GM13976 (cell line): ENCODE measurements around the gene TTBK2.
A peak's percentile ranks its signal among the peaks of the same experiment; 100 is the strongest.

Experiments
- DNase-seq: peaks from one replicate; pipeline ENCODE4 v3.0.0; 2012; ENCODE audit warnings: low spot score
- in situ Hi-C: fragments of 300-500 bp; cut with MboI; formaldehyde crosslinking; loops from one replicate; pipeline ENCODE4 v1.12.0; 2022; ENCODE audit warnings: low sequenced_read_pairs, mixed read lengths, inconsistent platforms; ENCODE audit not compliant: unreplicated experiment
- TF ChIP-seq, protein P1 (sequence below): IDR thresholded peaks from 2 replicates; pipeline ENCODE4 v1.5.1; 2012; ENCODE audit warnings: borderline replicate concordance, mild to moderate bottlenecking; ENCODE audit not compliant: insufficient read depth; ENCODE audit errors: extremely low read depth, missing control alignments, control extremely low read depth

Gene TTBK2

DNA sequence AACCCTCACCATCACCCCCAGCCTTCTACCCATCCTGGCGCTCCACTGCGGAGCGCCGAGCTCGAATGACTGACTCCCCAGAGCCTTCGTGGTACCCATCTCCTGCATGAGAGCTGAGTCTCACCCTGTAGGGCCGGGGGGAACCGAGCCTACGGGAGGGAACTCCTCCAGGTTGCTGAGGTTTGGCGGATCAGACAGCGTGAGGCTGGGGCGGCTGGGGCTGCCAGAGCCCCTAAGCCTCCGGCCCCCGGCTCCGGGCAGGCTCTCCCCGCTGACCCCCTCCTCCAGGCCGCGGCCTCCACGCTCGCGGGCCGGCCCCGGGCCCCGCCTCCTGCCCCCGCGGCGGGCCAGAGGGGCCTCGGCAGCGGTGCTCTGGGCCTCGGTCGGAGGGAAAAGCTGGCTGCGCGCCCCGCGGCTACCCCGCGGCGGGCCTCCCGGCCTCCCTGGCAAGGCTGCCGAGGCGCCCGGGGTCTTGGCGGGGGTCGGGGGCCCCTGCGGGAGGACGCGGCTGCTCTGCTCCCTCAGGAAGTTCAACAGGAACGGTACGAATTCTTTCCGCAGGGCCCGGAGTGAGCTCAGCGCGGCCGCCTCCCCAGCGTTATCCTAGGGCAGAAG is 184.3 kb downstream of the TTBK2 start:
- in situ Hi-C loops: no loop called here
- TF ChIP-seq, protein P1, sequence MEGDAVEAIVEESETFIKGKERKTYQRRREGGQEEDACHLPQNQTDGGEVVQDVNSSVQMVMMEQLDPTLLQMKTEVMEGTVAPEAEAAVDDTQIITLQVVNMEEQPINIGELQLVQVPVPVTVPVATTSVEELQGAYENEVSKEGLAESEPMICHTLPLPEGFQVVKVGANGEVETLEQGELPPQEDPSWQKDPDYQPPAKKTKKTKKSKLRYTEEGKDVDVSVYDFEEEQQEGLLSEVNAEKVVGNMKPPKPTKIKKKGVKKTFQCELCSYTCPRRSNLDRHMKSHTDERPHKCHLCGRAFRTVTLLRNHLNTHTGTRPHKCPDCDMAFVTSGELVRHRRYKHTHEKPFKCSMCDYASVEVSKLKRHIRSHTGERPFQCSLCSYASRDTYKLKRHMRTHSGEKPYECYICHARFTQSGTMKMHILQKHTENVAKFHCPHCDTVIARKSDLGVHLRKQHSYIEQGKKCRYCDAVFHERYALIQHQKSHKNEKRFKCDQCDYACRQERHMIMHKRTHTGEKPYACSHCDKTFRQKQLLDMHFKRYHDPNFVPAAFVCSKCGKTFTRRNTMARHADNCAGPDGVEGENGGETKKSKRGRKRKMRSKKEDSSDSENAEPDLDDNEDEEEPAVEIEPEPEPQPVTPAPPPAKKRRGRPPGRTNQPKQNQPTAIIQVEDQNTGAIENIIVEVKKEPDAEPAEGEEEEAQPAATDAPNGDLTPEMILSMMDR: no peak
- peak; percentile 73 for DNase-seq

DNA sequence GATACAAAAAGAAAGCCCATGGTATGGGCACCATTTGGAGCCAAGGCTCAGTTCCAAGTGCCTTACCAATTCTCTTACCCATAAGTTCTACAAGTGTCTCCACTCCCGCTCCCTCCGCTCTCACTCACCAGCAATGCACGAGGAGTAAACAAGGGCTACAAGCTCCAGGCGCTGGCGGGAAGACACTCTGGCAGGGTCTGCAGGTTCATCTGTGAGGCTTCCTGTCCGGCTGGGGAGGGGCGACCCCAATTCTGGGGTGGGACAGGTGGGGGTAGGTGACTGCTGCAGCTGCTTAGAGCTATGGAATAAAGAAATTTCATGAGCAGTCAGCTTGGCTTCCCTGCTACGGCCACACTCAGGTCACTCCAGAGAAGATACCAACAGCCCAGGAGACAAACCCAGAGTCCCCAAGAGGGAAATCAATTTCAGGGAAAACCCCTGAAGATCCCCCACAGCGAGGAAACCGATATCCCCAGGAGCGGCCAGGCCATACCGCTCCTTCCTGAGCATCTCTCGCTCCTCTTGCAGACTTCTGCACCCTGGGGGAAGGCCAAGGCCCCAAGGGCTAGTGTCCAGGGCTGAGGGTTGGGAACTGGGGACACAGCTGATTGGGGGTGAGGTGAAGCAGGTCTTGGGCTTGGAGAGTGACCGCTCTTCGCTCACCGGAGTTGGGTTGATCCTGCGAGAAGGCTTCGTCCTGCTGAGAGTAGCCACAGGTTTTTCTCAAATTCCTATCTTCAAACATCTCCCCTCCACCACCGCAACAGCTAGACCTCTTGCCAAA is 185.0 kb downstream of the TTBK2 start:
- in situ Hi-C loops: no loop called here
- TF ChIP-seq, protein P1: no peak
- peak; percentile 27 for DNase-seq

DNA sequence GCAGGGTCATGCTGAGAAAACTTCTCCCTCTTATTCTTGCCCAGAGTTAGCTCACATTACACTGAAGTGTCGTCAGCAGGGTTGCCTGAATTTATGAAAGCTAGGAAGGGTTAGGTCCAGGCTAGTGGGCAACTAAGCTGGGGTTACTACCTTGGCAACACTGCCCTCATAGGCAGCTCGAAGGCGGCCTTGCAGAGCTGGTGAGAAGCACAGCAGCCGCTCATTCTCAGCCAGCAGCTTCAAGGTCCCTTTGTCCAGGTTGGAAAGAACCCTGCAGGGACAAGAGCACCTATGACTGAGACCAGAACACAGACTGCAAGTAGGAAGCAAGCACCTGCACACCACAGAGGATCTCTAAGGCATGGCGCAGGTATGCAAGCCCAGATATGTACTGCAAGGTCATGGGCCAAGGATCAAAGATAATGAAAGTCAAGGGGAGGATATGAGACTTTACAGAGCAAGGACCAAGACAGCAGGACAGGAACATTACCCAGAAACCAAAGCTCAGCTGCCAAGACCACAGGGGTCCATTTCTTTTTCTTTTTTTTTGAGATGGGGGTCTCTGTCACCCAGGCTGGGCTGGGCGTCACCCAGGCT is 186.4 kb downstream of the TTBK2 start:
- TF ChIP-seq, protein P1: no peak
- peak; percentile 55 for DNase-seq
- in situ Hi-C loops: no loop called here

DNA sequence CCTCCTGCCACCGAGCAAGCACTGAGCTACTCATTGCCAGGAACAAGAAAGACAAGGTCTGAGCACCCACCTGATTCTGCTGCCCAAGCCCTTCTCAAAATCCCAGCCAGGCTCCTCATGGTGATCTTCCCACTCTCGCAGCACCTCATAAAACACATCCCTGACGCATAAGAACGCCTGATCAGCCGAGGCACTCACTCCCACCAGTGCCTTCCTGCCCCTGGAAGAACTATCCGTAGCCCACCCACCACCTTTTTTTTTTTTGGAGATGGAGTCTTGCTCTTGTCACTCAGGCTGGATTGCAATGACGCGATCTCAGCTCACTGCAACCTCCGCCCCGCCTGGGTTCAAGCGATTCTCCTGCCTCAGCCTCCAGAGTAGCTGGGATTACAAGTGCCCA is 187.6 kb downstream of the TTBK2 start:
- DNase-seq: no peak
- TF ChIP-seq, protein P1: no peak
- in situ Hi-C loops: no loop called here

DNA sequence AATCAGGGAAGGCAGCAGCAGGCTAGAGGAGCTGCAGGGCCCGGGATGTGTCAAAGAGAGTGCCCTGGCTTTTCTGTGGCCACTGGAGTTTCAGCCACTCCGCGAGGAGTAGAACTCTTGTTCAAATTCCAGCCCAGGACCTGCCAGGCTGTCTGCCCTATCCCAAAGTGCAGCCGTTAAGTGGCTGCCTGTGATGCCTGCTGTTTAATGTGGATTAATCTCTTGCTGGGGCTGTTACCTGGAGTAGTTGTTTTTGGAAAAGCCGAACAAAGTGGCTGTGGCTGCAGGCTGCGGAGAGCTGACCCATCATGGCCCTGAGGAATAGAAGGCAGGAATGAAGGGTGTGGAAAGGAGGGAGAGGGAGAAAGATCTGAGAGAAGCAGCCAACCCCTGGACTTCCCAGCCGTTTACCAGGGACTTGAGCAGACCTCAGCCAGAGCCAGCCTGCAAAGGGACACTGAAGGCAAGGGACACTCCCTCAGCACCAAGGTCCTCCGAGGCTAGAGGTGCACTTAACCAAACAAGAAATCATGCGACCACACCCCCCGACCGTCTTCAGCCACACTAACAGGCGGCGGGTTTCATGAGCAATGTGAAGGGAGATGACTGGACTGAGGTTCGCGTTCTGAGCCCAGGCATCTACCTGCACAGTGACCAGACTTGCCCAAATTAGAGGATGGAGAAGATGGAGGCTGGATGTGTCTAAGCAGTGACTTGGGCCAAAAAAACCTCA is 188.3 kb downstream of the TTBK2 start:
- peak; percentile 16 for DNase-seq
- TF ChIP-seq, protein P1: no peak
- in situ Hi-C loops: no loop called here

DNA sequence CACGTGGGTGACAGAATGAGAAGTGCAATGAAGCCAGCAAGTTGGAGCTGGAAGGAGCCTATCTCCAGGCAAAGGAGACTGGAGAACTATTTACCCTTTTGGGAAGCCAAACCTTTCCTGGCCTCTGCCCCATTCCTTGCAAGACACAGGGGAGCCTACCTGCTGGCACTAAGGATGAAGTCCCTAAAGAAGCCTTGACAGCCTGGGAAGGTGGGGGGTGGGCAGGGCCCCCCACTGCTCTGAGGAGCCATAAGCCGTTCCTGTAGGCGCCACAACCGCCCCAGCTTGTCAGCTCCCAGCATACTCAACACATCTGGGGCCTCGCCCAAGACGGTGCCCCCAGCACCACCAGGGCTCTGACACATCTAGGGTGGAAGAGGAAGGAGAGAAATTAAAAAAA is 189.1 kb downstream of the TTBK2 start:
- in situ Hi-C loops: no loop called here
- peak; percentile 16 for DNase-seq
- TF ChIP-seq, protein P1: no peak
